Measurements from ENCODE around the gene NCAPH2. TPM values are rescaled to one million over a fixed set of nuclear protein-coding genes. Genes with fewer than 3 reads are reported as not detected.

The NCAPH2 gene
- total RNA-seq, 6 donors from 2014 or later: 55.4 to 104 (median 62.2) TPM

GRCh38 chr22:50567721-50568252 is 59.8 kb downstream of the NCAPH2 start:
- TF ChIP-seq POLR2AphosphoS5 (IDR thresholded peaks at IDR 0.05) (no peak), EP300 (IDR thresholded peaks at IDR 0.05) (no peak), CTCF (IDR thresholded peaks at IDR 0.05) (no peak), POLR2A (IDR thresholded peaks at IDR 0.05) (no peak)
- no peaks in the 10 kb centered on the region for H3K9me3 ChIP-seq

GRCh38 chr22:50568626-50569025 is 60.6 kb downstream of the NCAPH2 start:
- Histone ChIP-seq H3K27ac (no peak overlapping the region), H3K36me3 (peaks cover 4 to 39% (median 12%) of the 10 kb centered on the region in 4 donors), H3K27me3 (no peaks in the 10 kb centered on the region), H3K9me3 (no peaks in the 10 kb centered on the region), H3K4me3 (no peak overlapping the region), H3K4me1 (peaks cover 1 to 4% (median 3%) of the 10 kb centered on the region in 4 donors)
- 86 to 96% methylated on average over 7 of the region's 7 CpGs for WGBS, 2 donors
- no peak for DNase-seq
- ATAC-seq (ENCODE audit: low FRiP score in 2 of 2): no peak
- TF ChIP-seq POLR2AphosphoS5 (IDR thresholded peaks at IDR 0.05) (no peak), EP300 (IDR thresholded peaks at IDR 0.05) (no peak), POLR2A (IDR thresholded peaks at IDR 0.05) (no peak), CTCF (IDR thresholded peaks at IDR 0.05) (no peak)

More at GRCh38 chr22:50567721-50568252, 59.8 kb downstream of the NCAPH2 start:
- no peak for ATAC-seq (ENCODE audit: low FRiP score in 2 of 2)
- WGBS, 2 donors: 88 to 96% methylated on average over 7 of the region's 7 CpGs
- Histone ChIP-seq H3K36me3 (peaks cover 4 to 39% (median 12%) of the 10 kb centered on the region in 4 donors), H3K4me1 (peaks cover 7 to 10% (median 8%) of the 10 kb centered on the region in 4 donors), H3K27ac (no peak overlapping the region), H3K4me3 (no peak overlapping the region), H3K27me3 (no peaks in the 10 kb centered on the region)
- DNase-seq: no peak

GRCh38 chr22:50569041-50569459 is 61.0 kb downstream of the NCAPH2 start:
- no peak for DNase-seq
- Histone ChIP-seq H3K9me3 (no peaks in the 10 kb centered on the region), H3K4me3 (no peak overlapping the region), H3K4me1 (no peaks in the 10 kb centered on the region), H3K27me3 (no peaks in the 10 kb centered on the region), H3K36me3 (peaks cover 4 to 39% (median 12%) of the 10 kb centered on the region in 4 donors), H3K27ac (no peak overlapping the region)
- WGBS, 2 donors: 88 to 92% methylated on average over 7 to 8 of the region's 8 CpGs
- ATAC-seq (ENCODE audit: low FRiP score in 2 of 2): no peak
- TF ChIP-seq CTCF (IDR thresholded peaks at IDR 0.05) (no peak), POLR2A (IDR thresholded peaks at IDR 0.05) (no peak), POLR2AphosphoS5 (IDR thresholded peaks at IDR 0.05) (no peak), EP300 (IDR thresholded peaks at IDR 0.05) (no peak)

GRCh38 chr22:50569896-50570535 is 62.0 kb downstream of the NCAPH2 start:
- H3K27ac ChIP-seq: no peak overlapping the region
- H3K4me1 ChIP-seq: no peaks in the 10 kb centered on the region
- TF ChIP-seq EP300 (IDR thresholded peaks at IDR 0.05): no peak
- TF ChIP-seq POLR2A (IDR thresholded peaks at IDR 0.05): no peak
- TF ChIP-seq CTCF (IDR thresholded peaks at IDR 0.05): no peak
- TF ChIP-seq POLR2AphosphoS5 (IDR thresholded peaks at IDR 0.05): no peak
- H3K36me3 ChIP-seq: peaks cover 4 to 39% (median 12%) of the 10 kb centered on the region in 4 donors
- no peaks in the 10 kb centered on the region for H3K27me3 ChIP-seq
- DNase-seq (no peak), ATAC-seq (ENCODE audit: low FRiP score in 2 of 2) (no peak)
- WGBS, 2 donors: 98 to 100% methylated on average over 3 to 12 of the region's 13 CpGs
- H3K9me3 ChIP-seq: no peaks in the 10 kb centered on the region
- H3K4me3 ChIP-seq: no peak overlapping the region
